Measurements from ENCODE around the gene RYR1. TPM values are rescaled to one million over a fixed set of nuclear protein-coding genes. Genes with fewer than 3 reads are reported as not detected.

The RYR1 gene
- polyA plus RNA-seq, 3 donors, result 0.76 to 2.1 (median 2.1) TPM

DNA sequence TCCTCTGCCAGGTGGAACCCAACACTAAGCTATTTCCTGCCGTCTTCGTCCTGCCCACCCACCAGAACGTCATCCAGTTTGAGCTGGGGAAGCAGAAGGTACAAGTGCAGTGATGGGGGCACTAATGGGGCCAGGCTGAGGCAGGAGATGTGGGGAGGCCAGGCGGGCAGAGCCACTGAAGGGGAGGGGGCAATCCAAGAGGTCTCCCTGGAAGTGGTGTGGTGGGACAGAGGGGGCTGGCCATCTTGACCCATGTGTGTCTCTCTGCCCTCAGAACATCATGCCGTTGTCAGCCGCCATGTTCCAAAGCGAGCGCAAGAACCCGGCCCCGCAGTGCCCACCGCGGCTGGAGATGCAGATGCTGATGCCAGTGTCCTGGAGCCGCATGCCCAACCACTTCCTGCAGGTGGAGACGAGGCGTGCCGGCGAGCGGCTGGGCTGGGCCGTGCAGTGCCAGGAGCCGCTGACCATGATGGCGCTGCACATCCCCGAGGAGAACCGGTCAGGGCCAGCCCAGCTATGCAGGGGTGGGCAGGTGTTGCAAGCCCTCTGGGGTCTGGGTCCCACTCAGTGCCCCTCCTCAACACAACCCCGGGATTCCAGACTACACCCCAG lies 49.6 kb downstream of the RYR1 start:
- no peak overlapping the region for H3K9ac ChIP-seq (ENCODE audit: insufficient read depth, low read length, poor library complexity, severe bottlenecking)
- WGBS (ENCODE audit: insufficient coverage), result 83% methylated on average over 19 of the region's 24 CpGs

DNA sequence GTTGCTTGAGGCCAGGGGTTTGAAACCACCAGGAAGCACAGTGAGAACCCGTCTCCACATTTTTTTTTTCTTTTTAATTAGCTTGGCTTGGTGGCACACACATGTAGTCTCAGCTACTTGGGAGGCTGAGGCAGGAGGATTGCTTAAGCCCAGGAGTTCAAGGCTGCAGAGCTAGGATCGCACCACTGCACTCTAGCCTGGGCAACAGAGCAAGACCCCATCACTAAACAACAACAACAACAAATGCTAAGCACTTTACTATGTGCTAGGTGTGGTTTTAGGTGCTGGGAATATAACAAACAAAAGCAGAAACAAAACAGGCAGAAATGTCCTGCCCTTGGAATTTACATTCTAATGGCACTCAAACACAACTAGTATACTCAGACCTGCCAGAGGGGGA lies 51.3 kb downstream of the RYR1 start:
- DNase-seq, result no peak
- WGBS (ENCODE audit: insufficient coverage), result no CpG with 5 or more reads among the region's 2 CpGs
- Mint-ChIP-seq H3K9me3 (peaks cover 0 to 11% (median 8%) of the 10 kb centered on the region in 7 donors), H3K4me1 (peaks cover 5% of the 10 kb centered on the region), H3K27ac (no peak overlapping the region), H3K4me3 (no peak overlapping the region), H3K27me3 (ENCODE audit: low read depth in 3 of 3) (peaks cover 4 to 11% (median 9%) of the 10 kb centered on the region in 3 donors), H3K36me3 (no peaks in the 10 kb centered on the region)
- no peak overlapping the region for H3K27ac ChIP-seq (ENCODE audit: low read depth in 1 of 2, low read length in 2 of 2)
- H3K4me2 ChIP-seq (replicated peaks; ENCODE audit: extremely low read depth, low read length, poor library complexity, severe bottlenecking), result no peak overlapping the region
- no peaks in the 10 kb centered on the region for H4K20me1 ChIP-seq (ENCODE audit: insufficient read depth, low read length)
- intact Hi-C loops (cut with micrococcal nuclease), result no loop called here
- H3K9me3 ChIP-seq (replicated peaks in 1 of 2; ENCODE audit: control insufficient read depth in 1 of 2, insufficient read depth in 1 of 2, low read length in 2 of 2), result no peaks in the 10 kb centered on the region
- H3K4me3 ChIP-seq (replicated peaks in 1 of 3; ENCODE audit: low read depth in 2 of 3, low read length in 3 of 3), result no peak overlapping the region
- TF ChIP-seq, protein P1, sequence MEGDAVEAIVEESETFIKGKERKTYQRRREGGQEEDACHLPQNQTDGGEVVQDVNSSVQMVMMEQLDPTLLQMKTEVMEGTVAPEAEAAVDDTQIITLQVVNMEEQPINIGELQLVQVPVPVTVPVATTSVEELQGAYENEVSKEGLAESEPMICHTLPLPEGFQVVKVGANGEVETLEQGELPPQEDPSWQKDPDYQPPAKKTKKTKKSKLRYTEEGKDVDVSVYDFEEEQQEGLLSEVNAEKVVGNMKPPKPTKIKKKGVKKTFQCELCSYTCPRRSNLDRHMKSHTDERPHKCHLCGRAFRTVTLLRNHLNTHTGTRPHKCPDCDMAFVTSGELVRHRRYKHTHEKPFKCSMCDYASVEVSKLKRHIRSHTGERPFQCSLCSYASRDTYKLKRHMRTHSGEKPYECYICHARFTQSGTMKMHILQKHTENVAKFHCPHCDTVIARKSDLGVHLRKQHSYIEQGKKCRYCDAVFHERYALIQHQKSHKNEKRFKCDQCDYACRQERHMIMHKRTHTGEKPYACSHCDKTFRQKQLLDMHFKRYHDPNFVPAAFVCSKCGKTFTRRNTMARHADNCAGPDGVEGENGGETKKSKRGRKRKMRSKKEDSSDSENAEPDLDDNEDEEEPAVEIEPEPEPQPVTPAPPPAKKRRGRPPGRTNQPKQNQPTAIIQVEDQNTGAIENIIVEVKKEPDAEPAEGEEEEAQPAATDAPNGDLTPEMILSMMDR (IDR thresholded peaks at IDR 0.05), result no peak
- H2AFZ ChIP-seq (ENCODE audit: insufficient read depth, low read depth, low read length, poor library complexity, severe bottlenecking), result no peak overlapping the region
- H3K36me3 ChIP-seq (replicated peaks in 1 of 2; ENCODE audit: control insufficient read depth in 1 of 2, insufficient read depth in 2 of 2, low read length in 2 of 2), result no peaks in the 10 kb centered on the region
- H3K79me2 ChIP-seq (ENCODE audit: insufficient read depth, low read length), result no peaks in the 10 kb centered on the region
- H3K4me1 ChIP-seq (ENCODE audit: control insufficient read depth in 1 of 2, insufficient read depth in 2 of 2, low read length in 2 of 2), result no peaks in the 10 kb centered on the region
- no peak overlapping the region for H3K9ac ChIP-seq (ENCODE audit: insufficient read depth, low read length, poor library complexity, severe bottlenecking)
- no peaks in the 10 kb centered on the region for H3K27me3 ChIP-seq (ENCODE audit: control insufficient read depth in 2 of 2, insufficient read depth in 2 of 2, low read length in 2 of 2)

More for the DNA sequence above, 49.6 kb downstream of the RYR1 start:
- intact Hi-C loops (cut with micrococcal nuclease), result no loop called here
- Histone ChIP-seq H3K9me3 (replicated peaks in 1 of 2; ENCODE audit: control insufficient read depth in 1 of 2, insufficient read depth in 1 of 2, low read length in 2 of 2) (no peaks in the 10 kb centered on the region), H3K79me2 (ENCODE audit: insufficient read depth, low read length) (no peaks in the 10 kb centered on the region), H2AFZ (ENCODE audit: insufficient read depth, low read depth, low read length, poor library complexity, severe bottlenecking) (no peak overlapping the region), H3K27me3 (ENCODE audit: control insufficient read depth in 2 of 2, insufficient read depth in 2 of 2, low read length in 2 of 2) (no peaks in the 10 kb centered on the region), H3K27ac (ENCODE audit: low read depth in 1 of 2, low read length in 2 of 2) (no peak overlapping the region), H3K36me3 (replicated peaks in 1 of 2; ENCODE audit: control insufficient read depth in 1 of 2, insufficient read depth in 2 of 2, low read length in 2 of 2) (no peaks in the 10 kb centered on the region), H3K4me2 (replicated peaks; ENCODE audit: extremely low read depth, low read length, poor library complexity, severe bottlenecking) (no peak overlapping the region), H3K4me3 (replicated peaks in 1 of 3; ENCODE audit: low read depth in 2 of 3, low read length in 3 of 3) (no peak overlapping the region), H4K20me1 (ENCODE audit: insufficient read depth, low read length) (no peaks in the 10 kb centered on the region), H3K4me1 (ENCODE audit: control insufficient read depth in 1 of 2, insufficient read depth in 2 of 2, low read length in 2 of 2) (no peaks in the 10 kb centered on the region)
- DNase-seq, result no peak
- no peak overlapping the region for H3K27ac Mint-ChIP-seq
- no peaks in the 10 kb centered on the region for H3K36me3 Mint-ChIP-seq
- H3K4me1 Mint-ChIP-seq, result no peaks in the 10 kb centered on the region
- H3K9me3 Mint-ChIP-seq, result peaks cover 0 to 9% (median 7%) of the 10 kb centered on the region in 7 donors
- H3K4me3 Mint-ChIP-seq, result no peak overlapping the region
- peaks cover 1 to 10% (median 9%) of the 10 kb centered on the region in 3 donors for H3K27me3 Mint-ChIP-seq (ENCODE audit: low read depth in 3 of 3)
- TF ChIP-seq, protein P1 (IDR thresholded peaks at IDR 0.05), result no peak
